Epithelial cell of proximal tubule (primary cell): Measurements from ENCODE around the gene SAA4. TPM values are rescaled to one million over a fixed set of nuclear protein-coding genes. Genes with fewer than 3 reads are reported as not detected.
"Not testable (repeated sequence)": the region's sequence is repeated elsewhere in the genome, so short reads cannot be mapped to it uniquely, and the experiment has no call there.

Source experiments
- DNase-seq: peaks from one replicate; pipeline ENCODE4 v3.0.0-alpha.2; 2011; ENCODE audit warnings: low read depth
- H3K4me3 ChIP-seq: 2 replicates; pipeline ENCODE4 v1.5.1; 2011; ENCODE audit warnings: low read depth, mild to moderate bottlenecking, low read length
- CTCF ChIP-seq: conservative IDR thresholded peaks from 2 replicates; pipeline ENCODE4 v1.5.1; 2012; ENCODE audit warnings: low read depth, mild to moderate bottlenecking, low read length
- total RNA-seq: library from RNA; depleted of rRNA; stranded (reverse); fragments of >200 nt; gene quantifications from 2 replicates; pipeline ENCODE4 v1.2.3, GENCODE V29; 2015

SAA4 gene
- total RNA-seq, 1 donor from 2014 or later, result 2.8 TPM

DNA sequence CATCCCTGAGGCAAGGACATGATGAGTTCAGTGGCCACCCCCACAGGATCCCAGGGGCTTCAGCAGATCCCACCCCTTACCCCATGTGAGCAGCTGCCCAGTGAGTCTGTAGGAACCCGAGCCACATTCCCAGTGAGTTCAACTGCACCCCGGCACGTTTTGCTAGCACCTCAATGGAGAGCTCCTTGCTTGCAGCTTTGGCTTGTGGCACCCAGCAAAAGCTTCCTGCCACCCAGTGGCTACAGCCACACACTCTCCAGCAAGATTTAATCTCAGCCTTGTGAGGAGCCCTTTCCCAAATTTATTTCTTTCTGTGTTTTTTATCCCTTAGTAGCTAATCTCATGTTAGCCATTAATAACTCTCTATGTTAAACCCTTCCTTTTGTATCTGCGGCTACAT, 33.5 kb upstream of the SAA4 start:
- no peak for DNase-seq
- no peak overlapping the region for H3K4me3 ChIP-seq
- TF ChIP-seq CTCF, result peak; percentile 28

- H3K4me3 ChIP-seq, DNase-seq: not testable (repeated sequence)
Measured at GRCh38 chr11:18269252-18269651, 32.6 kb upstream of the SAA4 start.

- TF ChIP-seq CTCF, result peak; percentile 10
- not testable (repeated sequence) for DNase-seq, H3K4me3 ChIP-seq
Measured at GRCh38 chr11:18267335-18268133, 30.9 kb upstream of the SAA4 start.

GRCh38 chr11:18265949-18266348, 29.3 kb upstream of the SAA4 start, which contains the start of gene SAA1:
TSS of gene SAA1 (plus strand) at chr11:18266264. CDS start at chr11:18266888, 624 bp downstream.
- DNase-seq, result peak; percentile 50
- no peak for TF ChIP-seq CTCF

DNA sequence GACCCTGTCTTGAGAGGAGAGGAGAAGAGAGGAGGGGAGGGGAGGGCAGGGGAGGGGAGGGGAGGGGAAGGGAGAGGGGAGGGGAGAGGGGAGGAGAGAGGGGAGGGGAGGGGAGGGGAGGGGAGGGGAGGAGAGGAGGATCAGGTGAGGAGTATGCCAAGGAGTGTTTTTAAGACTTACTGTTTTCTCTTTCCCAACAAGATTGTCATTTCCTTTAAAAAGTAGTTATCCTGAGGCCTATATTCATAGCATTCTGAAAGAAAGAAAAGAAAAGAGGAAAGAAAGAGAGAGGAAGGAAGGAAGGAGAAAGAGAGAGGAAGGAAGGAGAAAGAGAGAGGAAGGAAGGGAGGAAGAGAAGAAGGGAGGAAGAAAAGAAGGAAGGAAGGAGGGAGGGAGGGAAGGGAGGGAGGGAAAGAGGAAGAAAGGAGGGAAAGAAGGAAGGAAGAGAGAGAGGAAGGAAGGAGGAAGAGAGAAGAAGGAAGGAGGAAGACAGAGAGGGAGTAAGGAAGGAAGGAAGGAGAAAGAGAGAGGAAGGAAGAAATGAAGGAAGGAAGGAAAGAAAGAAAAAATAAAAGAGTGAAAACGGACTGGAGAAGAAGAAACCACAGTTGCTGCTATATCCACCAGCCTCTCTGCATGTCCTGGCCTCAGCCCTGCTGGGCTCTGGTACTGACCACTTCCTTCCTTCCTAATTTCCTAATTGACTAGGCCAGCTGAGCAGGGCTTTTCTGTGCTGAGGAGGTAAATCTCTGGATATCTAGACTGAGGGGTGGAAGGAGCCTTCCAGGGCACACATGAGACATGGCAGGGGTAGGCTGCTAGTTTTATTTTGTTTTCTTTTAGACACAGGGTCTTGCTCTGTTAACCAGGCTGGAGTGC, 28.3 kb upstream of the SAA4 start:
- DNase-seq, result no peak
- no peak for TF ChIP-seq CTCF
- no peak overlapping the region for H3K4me3 ChIP-seq

More at GRCh38 chr11:18265949-18266348, 29.3 kb upstream of the SAA4 start, which contains the start of gene SAA1:
- no peak within 1 kb of the TSS for H3K4me3 ChIP-seq

DNA sequence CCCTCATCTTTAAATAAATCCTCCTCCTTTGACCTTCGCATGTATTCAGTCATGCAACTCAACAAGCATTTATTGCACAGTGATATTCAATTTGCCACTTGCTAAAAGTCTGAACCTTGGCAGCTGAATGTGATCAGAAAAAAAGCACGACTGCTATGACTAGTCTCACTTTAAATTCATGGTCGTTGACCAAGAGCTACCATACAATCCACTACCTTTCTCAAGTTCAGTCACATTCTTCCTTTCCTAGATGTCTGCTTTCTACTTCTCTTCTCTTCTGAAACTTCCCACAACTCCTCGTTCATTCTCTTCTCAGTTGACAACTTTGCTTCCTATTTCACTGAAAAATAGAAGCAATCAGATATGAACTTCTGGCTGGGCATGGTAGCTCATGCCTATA, 27.4 kb upstream of the SAA4 start:
- no peak for DNase-seq
- no peak for TF ChIP-seq CTCF
- no peak overlapping the region for H3K4me3 ChIP-seq

DNA sequence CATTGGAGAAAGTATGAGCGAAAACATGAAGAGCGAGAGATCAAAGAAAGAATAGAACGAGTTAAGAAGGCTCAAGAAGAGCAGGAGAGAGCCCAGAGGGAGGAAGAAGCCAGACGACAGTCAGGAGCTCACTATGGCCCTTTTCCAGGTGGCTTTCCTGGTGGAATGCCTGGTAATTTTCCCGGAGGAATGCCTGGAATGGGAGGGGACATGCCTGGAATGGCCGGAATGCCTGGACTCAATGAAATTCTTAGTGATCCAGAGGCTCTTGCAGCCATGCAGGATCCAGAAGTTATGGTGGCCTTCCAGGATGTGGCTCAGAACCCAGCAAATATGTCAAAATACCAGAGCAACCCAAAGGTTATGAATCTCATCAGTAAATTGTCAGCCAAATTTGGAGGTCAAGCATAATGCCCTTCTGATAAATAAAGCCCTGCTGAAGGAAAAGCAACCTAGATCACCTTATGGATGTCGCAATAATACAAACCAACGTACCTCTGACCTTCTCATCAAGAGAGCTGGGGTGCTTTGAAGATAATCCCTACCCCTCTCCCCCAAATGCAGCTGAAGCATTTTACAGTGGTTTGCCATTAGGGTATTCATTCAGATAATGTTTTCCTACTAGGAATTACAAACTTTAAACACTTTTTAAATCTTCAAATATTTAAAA, 26.2 kb upstream of the SAA4 start:
- not testable (repeated sequence) for DNase-seq, H3K4me3 ChIP-seq
